Left renal cortex interstitium (tissue), 4 donors: ENCODE measurements around the gene MAN2A1. TPM values are rescaled to one million over a fixed set of nuclear protein-coding genes. Genes with fewer than 3 reads are reported as not detected.
"Not testable (repeated sequence)": the region's sequence is repeated elsewhere in the genome, so short reads cannot be mapped to it uniquely, and the experiment has no call there.

Experiments used
- DNase-seq, 4 donors: peaks; one replicate each; pipeline ENCODE4 v3.0.0-alpha.2; 2013; ENCODE audit warnings: low read depth in 4 of 4, low spot score in 2 of 4, missing footprints in 1 of 4
- polyA plus RNA-seq, 4 donors: library from polyadenylated mRNA; unstranded; fragments of 120-200 nt; gene quantifications; one replicate each; pipeline ENCODE4 v1.2.1, GENCODE V29; 2013; ENCODE audit not compliant: insufficient read length in 4 of 4

The MAN2A1 gene
- polyA plus RNA-seq, 4 donors: 61.1 to 78.3 (median 69.0) TPM

- no peak for DNase-seq
Observed at GRCh38 chr5:109857405-109858031, 167.8 kb downstream of the MAN2A1 start.

DNA sequence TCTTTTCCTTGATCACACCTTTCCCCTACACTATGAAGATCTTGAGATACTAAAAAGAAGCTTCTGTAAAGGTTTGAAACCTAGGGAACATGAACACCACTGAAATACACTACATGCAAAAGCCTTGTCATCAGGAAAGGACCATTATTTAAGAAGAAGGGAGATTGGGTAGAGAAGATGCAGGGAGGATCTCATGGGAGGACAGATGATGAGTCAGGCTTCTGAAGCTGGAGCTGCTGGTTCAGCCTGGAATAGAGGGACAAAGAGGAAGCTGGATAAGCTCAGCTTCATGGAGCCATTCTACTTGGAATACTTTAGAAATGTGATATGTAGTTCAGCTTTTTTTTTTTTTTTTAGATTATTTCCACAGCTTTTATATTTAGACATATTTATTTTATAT is 169.8 kb downstream of the MAN2A1 start:
- no peak for DNase-seq

DNA sequence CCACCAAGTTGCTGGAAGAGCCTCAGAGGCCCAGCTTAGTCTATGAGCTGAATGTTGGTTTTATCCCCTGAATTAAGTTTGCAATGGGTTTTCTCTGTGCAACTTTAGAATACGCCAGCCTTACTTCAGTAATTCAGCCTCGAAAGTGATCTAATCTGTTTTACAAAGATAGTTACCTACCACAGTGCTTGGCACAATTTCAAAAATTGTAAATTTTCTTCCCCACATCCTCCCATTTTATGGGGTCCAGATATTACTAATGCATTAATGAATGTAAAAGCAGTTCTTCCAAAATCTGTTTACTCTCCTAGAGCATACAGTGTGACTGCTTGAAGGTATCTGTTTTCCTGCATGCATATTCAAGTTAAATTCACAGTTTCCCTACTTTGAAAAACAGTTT is 172.6 kb downstream of the MAN2A1 start:
- DNase-seq: no peak

DNA sequence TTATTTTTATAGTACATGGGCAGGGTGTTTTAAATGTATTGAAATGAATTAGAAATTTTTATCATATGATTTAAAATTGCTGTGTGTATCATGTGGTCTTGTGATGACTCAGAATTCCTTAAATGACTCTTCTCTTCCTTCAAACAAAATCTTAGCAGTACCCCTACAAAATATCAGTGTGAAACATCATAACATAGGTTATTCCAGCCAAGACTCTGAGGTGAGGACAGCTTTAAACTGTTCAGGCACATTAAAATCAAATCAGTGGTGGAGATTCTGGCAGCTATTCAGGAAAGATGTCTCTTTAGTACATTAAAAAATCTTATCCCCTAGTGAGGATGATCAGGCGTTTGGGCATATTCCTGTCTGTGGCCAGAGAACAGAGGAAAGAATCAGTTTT is 174.0 kb downstream of the MAN2A1 start:
- no peak for DNase-seq

GRCh38 chr5:109865637-109866036 is 175.9 kb downstream of the MAN2A1 start:
- DNase-seq: no peak

DNA sequence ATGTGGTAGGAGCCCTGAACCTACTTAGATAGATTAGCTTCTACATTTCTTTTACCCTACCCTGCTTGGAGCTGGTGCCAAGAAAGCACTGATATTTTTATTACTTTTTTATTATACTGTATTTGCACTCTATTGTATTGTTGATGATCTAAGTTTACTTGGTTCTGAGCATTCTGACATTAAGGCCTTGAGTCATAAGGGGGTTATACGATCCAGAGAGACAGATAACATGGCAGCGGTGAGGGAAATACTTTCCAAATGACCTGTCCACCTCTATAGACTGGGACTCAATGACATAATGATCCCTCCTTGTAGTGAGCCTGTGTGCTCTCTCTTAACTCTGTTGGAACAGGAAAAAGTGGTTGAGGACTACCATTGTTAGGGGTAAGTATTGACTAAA is 176.3 kb downstream of the MAN2A1 start:
- DNase-seq: no peak

DNA sequence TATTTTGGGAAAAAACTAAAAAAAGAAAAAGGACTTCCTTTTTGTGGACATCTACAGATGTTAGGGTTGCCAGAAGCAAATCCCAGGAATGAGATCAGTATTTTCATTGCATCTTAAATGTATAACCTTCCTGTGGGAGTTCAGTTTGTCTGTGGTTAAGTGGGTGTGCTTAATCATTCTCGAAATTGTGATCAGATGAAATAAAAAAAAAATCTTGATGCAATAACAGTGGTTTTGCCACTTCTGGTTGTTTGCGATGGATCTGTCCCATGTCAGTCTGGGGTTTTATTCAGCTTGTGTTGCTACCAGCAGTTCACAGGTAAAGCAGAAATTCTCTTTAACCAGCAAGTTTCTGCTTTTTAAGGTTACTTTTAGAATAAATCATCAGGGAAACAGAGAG is 179.0 kb downstream of the MAN2A1 start:
- no peak for DNase-seq

GRCh38 chr5:109873687-109874086 is 184.0 kb downstream of the MAN2A1 start:
- no peak for DNase-seq

GRCh38 chr5:109874108-109874507 is 184.4 kb downstream of the MAN2A1 start:
- DNase-seq: no peak

DNA sequence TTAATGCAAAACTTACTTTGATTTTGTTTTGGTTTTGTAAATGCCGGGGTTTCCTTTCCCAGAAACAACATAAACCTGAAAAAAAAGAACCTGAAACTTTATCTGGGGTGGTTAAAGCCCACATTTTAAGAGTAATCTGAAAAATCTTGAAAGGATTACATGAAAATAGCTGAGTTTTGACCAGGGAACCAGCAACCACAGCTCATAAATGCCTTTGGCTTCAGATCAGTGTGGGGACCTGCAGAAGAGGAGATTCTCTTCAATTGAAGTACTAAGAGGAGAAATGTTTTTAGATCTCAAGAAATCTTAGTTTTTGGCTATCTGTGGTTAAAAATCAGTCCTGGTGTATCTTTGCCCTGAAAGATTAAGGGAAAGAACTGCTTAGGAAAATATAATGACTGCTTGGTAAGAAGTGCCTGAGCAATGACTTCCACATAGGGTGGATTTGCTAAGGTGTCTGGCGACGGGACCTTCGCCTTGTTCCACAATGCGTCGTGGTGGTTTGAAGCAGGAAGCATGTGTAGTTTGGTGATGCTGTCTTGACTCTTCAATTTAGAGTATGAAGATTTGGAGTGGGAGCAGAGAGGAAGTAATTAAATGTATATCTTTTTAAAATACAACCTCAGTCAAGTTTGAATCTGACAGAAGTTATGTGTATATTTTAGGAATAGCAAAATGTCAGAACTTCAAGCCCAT is 186.5 kb downstream of the MAN2A1 start:
- DNase-seq: no peak

GRCh38 chr5:109876941-109877669 is 187.4 kb downstream of the MAN2A1 start:
- no peak for DNase-seq

- DNase-seq: no peak
Observed at GRCh38 chr5:109877670-109878045, 187.9 kb downstream of the MAN2A1 start.

- no peak for DNase-seq
Observed at GRCh38 chr5:109878887-109879286, 189.2 kb downstream of the MAN2A1 start.

- DNase-seq: no peak
Observed at GRCh38 chr5:109880907-109881685, 191.4 kb downstream of the MAN2A1 start.

GRCh38 chr5:109882546-109882945 is 192.8 kb downstream of the MAN2A1 start:
- DNase-seq: no peak

- DNase-seq: no peak
Observed at GRCh38 chr5:109884676-109885075, 194.9 kb downstream of the MAN2A1 start.

DNA sequence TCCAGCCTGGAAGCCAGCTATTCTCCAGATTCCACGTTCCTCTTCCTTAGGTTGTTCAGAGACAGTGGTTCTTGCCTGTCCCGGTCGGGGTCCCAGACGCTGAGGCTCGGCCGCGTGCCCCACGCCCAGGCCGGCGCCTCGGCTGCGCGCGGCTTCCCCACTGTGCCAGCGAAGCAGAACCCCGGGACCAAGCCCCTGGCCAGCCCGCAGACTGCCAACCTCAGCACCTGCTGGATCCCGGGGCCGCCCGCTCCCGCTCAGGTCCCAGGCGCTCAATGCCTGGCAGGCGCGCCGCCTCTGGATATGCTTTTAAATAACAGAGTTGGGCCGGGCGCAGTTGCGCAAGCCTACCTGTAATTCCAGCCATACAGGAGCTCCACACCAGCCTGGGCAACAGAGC is 195.5 kb downstream of the MAN2A1 start:
- DNase-seq: no peak

DNA sequence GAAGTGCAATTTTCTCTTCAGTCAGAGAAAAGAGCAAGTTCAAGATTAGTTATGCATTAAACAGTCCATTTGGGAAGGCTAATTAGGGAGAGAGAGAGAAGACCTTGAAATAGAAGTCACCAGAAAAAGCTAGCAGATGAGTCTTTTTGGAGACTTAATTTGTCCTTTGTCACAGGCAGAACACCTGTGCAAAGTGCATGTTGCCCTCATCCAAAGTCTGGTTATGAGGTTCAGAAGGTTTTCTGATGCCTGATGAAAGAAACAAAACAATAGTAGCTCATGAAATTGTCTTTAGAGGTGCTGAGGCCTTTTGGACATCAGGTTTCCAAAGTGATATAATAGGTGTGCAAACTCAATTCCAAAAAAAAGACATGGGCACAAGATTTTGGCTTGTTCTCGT is 199.3 kb downstream of the MAN2A1 start:
- DNase-seq: no peak

- DNase-seq: not testable (repeated sequence)
Observed at GRCh38 chr5:109893271-109893670, 203.5 kb downstream of the MAN2A1 start.

GRCh38 chr5:109898269-109899162 is 208.8 kb downstream of the MAN2A1 start:
- DNase-seq: no peak
